Prostate gland (tissue), 2 donors: Measurements from ENCODE around the gene PSMC6. TPM values are rescaled to one million over a fixed set of nuclear protein-coding genes. Genes with fewer than 3 reads are reported as not detected.

Experiments
- DNase-seq: peaks from one replicate; pipeline ENCODE4 v3.0.0-alpha.2; 2019; ENCODE audit warnings: low spot score
- H3K27ac ChIP-seq, 2 donors: fragments of 200-600 bp; sonication (generic); 2 replicates each; pipeline ENCODE4 v1.5.1; 2017 to 2019
- H3K27me3 ChIP-seq: fragments of 200-600 bp; sonication (generic); replicated peaks from 2 replicates; pipeline ENCODE4 v1.5.1; 2019; ENCODE audit not compliant: insufficient read depth
- H3K36me3 ChIP-seq, 2 donors: fragments of 200-600 bp; sonication (generic); 1 replicate in 1 of 2; 2 replicates in 1 of 2; pipeline versions ENCODE4 v1.5.1 to v1.8.1; 2017 to 2019
- H3K4me1 ChIP-seq: fragments of 200-600 bp; sonication (generic); replicated peaks from 2 replicates; pipeline ENCODE4 v1.5.1; 2019
- H3K4me3 ChIP-seq, 2 donors: fragments of 200-600 bp; sonication (generic); 2 replicates each; pipeline ENCODE4 v1.5.1; 2017 to 2019
- H3K9me3 ChIP-seq: fragments of 200-600 bp; sonication (generic); 2 replicates; pipeline ENCODE4 v1.5.1; 2017
- CTCF ChIP-seq, 4 experiments: fragments of 200-600 bp in 2 of 4; fragments of 450-650 bp in 2 of 4; sonication (generic) in 2 of 4; IDR thresholded peaks; 1 replicate in 3 of 4; 2 replicates in 1 of 4; pipeline ENCODE4 v1.5.1; 2016 to 2019; ENCODE audit warnings: antibody characterized with exemption in 4 of 4, mild to moderate bottlenecking in 2 of 4, moderate library complexity in 2 of 4
- POLR2A ChIP-seq: fragments of 450-650 bp; IDR thresholded peaks from one replicate; pipeline ENCODE4 v1.6.1; 2016; ENCODE audit warnings: antibody characterized with exemption, mild to moderate bottlenecking
- POLR2AphosphoS5 ChIP-seq: sonication (generic); formaldehyde crosslinking; IDR thresholded peaks from one replicate; pipeline ENCODE4 v1.6.1; 2017; ENCODE audit warnings: antibody characterized with exemption
- WGBS: methylation state at CpG from one replicate; pipeline ENCODE4 v1.1.5; 2018; 5-methylcytosine and 5-hydroxymethylcytosine counted together
- intact Hi-C: fragments of 100-400 bp; cut with DNase I; formaldehyde crosslinking; loops from one replicate; pipeline ENCODE4 v1.14.2; 2022
- total RNA-seq, 2 donors: library from RNA; depleted of rRNA; stranded (reverse); fragments of >200 nt; gene quantifications; one replicate each; pipeline ENCODE4 v1.1.0, GENCODE V29; 2016

Gene PSMC6
- total RNA-seq, 2 donors from 2014 or later, result 73.3 to 87.3 TPM

DNA sequence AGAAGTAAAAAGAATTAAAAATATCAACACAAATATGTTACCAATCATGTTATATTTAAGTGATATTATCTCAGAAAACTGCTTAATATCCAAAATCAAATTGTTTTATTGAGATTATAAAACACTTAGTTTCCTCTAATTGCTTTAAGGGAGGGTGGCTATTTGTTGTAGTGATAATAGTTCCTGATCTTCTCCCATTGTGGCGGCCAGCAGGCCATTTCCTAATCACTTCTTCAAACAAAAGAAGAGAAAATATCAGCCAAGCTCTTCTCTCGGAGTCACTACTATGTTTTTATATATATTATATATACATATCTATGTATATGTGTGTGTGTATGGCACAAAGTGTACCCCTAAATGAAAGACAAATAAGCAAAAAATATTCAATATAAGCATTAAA lies 43.1 kb upstream of the PSMC6 start:
- intact Hi-C loops, result no loop called here
- H3K4me1 ChIP-seq, result no peaks in the 10 kb centered on the region
- WGBS, result 76% methylated on average over 2 of the region's 2 CpGs

GRCh38 chr14:52678591-52678990 lies 28.4 kb upstream of the PSMC6 start:
- intact Hi-C loops, result no loop called here
- WGBS, result 90% methylated on average over 2 of the region's 2 CpGs
- H3K27ac ChIP-seq, result no peak overlapping the region
- H3K4me3 ChIP-seq, result no peak overlapping the region
- H3K27me3 ChIP-seq, result no peaks in the 10 kb centered on the region
- no peaks in the 10 kb centered on the region for H3K9me3 ChIP-seq
- no peaks in the 10 kb centered on the region for H3K36me3 ChIP-seq
- no peaks in the 10 kb centered on the region for H3K4me1 ChIP-seq
- TF ChIP-seq POLR2A, result no peak
- no peak for TF ChIP-seq POLR2AphosphoS5
- no peak for TF ChIP-seq CTCF (IDR thresholded peaks at IDR 0.05)
- no peak for DNase-seq

More for the DNA sequence above, 43.1 kb upstream of the PSMC6 start:
- no peak overlapping the region for H3K27ac ChIP-seq
- H3K36me3 ChIP-seq, result no peaks in the 10 kb centered on the region
- TF ChIP-seq POLR2AphosphoS5 (no peak), POLR2A (no peak), CTCF (IDR thresholded peaks at IDR 0.05) (no peak)
- H3K9me3 ChIP-seq, result no peaks in the 10 kb centered on the region
- H3K4me3 ChIP-seq, result no peak overlapping the region
- H3K27me3 ChIP-seq, result no peaks in the 10 kb centered on the region
- no peak for DNase-seq

- Histone ChIP-seq H3K4me3 (no peak overlapping the region), H3K9me3 (no peaks in the 10 kb centered on the region), H3K27ac (no peak overlapping the region), H3K4me1 (no peaks in the 10 kb centered on the region), H3K36me3 (no peaks in the 10 kb centered on the region), H3K27me3 (no peaks in the 10 kb centered on the region)
- intact Hi-C loops, result no loop called here
- DNase-seq, result no peak
- TF ChIP-seq POLR2A, result no peak
- WGBS, result 82% methylated on average over 2 of the region's 2 CpGs
These were observed 22.9 kb upstream of the PSMC6 start for GRCh38 chr14:52683985-52684520.

GRCh38 chr14:52686176-52686575 lies 20.8 kb upstream of the PSMC6 start:
- no peak for TF ChIP-seq POLR2A
- TF ChIP-seq CTCF (IDR thresholded peaks at IDR 0.05), result no peak
- TF ChIP-seq POLR2AphosphoS5, result no peak
- no peak overlapping the region for H3K27ac ChIP-seq
- H3K27me3 ChIP-seq, result no peaks in the 10 kb centered on the region
- DNase-seq, result no peak
- WGBS, result 94% methylated on average over 1 of the region's 1 CpG
- H3K4me3 ChIP-seq, result no peak overlapping the region
- no peaks in the 10 kb centered on the region for H3K36me3 ChIP-seq
- intact Hi-C loops, result no loop called here
- H3K4me1 ChIP-seq, result peaks cover under 1% of the 10 kb centered on the region
- no peaks in the 10 kb centered on the region for H3K9me3 ChIP-seq

GRCh38 chr14:52690983-52691760 lies 15.8 kb upstream of the PSMC6 start:
- Histone ChIP-seq H3K27me3 (no peaks in the 10 kb centered on the region), H3K36me3 (no peaks in the 10 kb centered on the region), H3K4me1 (peaks cover 4% of the 10 kb centered on the region), H3K27ac (no peak overlapping the region), H3K9me3 (no peaks in the 10 kb centered on the region), H3K4me3 (no peak overlapping the region)
- no peak for DNase-seq
- TF ChIP-seq POLR2AphosphoS5 (peak; percentile 71), POLR2A (no peak), CTCF (IDR thresholded peaks at IDR 0.05) (no peak)
- 64% methylated on average over 7 of the region's 7 CpGs for WGBS
- intact Hi-C loops, result loop anchor here (10.0 kb wide), 2 partner anchors 136 to 386 kb away; partner anchors contain the start of genes GPR137C and TXNDC16
